Parathyroid adenoma (tissue), 2 donors: Measurements from ENCODE around the gene ANKDD1A.

ENCODE experiments used
- H2AFZ ChIP-seq: fragments of 300-600 bp; sonication (generic); one replicate; pipeline ENCODE4 v1.7.0; 2017; ENCODE audit warnings: antibody characterized with exemption, mild to moderate bottlenecking
- H3K27ac ChIP-seq: fragments of 300-600 bp; sonication (generic); one replicate; pipeline ENCODE4 v1.7.0; 2017
- H3K27me3 ChIP-seq: fragments of 300-600 bp; sonication (generic); one replicate; pipeline ENCODE4 v1.7.0; 2017; ENCODE audit warnings: low read length; ENCODE audit not compliant: control insufficient read depth, insufficient read depth
- H3K36me3 ChIP-seq: fragments of 300-600 bp; sonication (generic); one replicate; pipeline ENCODE4 v1.7.0; 2017; ENCODE audit warnings: low read length; ENCODE audit not compliant: control insufficient read depth, insufficient read depth
- H3K4me1 ChIP-seq: fragments of 300-600 bp; sonication (generic); one replicate; pipeline ENCODE4 v1.7.0; 2017; ENCODE audit warnings: control low read depth
- H3K4me2 ChIP-seq: fragments of 300-600 bp; sonication (generic); one replicate; pipeline ENCODE4 v1.7.0; 2017; ENCODE audit warnings: low read length
- H3K4me3 ChIP-seq: fragments of 300-600 bp; sonication (generic); one replicate; pipeline ENCODE4 v1.7.0; 2017; ENCODE audit warnings: low read depth, low read length
- H3K79me2 ChIP-seq: fragments of 300-600 bp; sonication (generic); one replicate; pipeline ENCODE4 v1.7.0; 2017; ENCODE audit warnings: control low read depth
- H3K9ac ChIP-seq: fragments of 300-600 bp; sonication (generic); one replicate; pipeline ENCODE4 v1.7.0; 2017; ENCODE audit warnings: mild to moderate bottlenecking
- H3K9me3 ChIP-seq: fragments of 300-600 bp; sonication (generic); one replicate; pipeline ENCODE4 v1.7.0; 2017; ENCODE audit warnings: low read length; ENCODE audit not compliant: control insufficient read depth
- CTCF ChIP-seq: fragments of 300-600 bp; sonication (generic); IDR thresholded peaks from one replicate; pipeline ENCODE4 v1.7.0; 2017; ENCODE audit warnings: antibody characterized with exemption, mild to moderate bottlenecking
- donor health status: primary hyperparathyroidism.

ANKDD1A gene

DNA sequence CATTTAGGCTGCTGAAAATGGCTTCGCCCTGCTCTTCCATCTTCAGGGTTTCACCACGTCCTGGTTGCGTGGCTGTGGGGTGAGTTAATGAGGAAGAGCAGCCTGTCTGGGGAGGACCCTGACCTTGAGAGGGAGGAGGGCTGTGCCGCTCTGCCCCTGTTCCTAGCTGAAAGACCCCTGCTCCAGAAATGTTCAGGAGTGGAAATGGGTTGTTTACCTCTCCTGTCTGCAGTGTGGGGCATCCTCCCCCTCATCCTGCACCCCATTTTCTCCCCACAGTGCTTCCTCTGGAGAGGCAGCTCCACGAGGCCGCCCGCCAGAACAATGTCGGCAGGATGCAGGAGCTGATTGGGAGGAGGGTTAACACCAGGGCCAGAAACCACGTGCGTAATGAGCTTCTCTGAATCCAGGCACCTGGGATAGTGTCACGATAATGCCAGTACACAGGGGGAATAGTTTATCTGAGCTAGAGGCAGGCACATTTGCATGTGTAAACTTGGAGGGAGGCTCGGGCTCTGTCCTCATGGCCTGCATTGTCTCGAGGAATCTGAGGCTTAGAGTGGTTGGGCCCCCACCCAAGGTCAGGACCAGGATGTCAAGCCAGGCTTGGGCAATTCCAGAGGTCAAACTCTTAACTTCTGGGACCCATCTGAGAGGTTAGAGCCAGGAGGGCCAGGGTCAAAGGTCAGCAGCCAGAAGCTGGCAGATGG, 4.0 kb downstream of the ANKDD1A start:
- no peaks in the 10 kb centered on the region for H3K36me3 ChIP-seq
- H3K9ac ChIP-seq, result no peak overlapping the region
- no peaks in the 10 kb centered on the region for H3K9me3 ChIP-seq
- H2AFZ ChIP-seq, result no peak overlapping the region
- H3K79me2 ChIP-seq, result no peaks in the 10 kb centered on the region
- H3K27me3 ChIP-seq, result no peaks in the 10 kb centered on the region
- TF ChIP-seq CTCF, result no peak
- no peak overlapping the region for H3K4me2 ChIP-seq
- no peaks in the 10 kb centered on the region for H3K4me1 ChIP-seq
- no peak overlapping the region for H3K27ac ChIP-seq
- no peak overlapping the region for H3K4me3 ChIP-seq

- Histone ChIP-seq H3K9me3 (no peaks in the 10 kb centered on the region), H3K4me3 (no peak overlapping the region), H3K4me2 (no peak overlapping the region), H3K9ac (no peak overlapping the region), H2AFZ (no peak overlapping the region), H3K4me1 (no peaks in the 10 kb centered on the region), H3K27ac (no peak overlapping the region), H3K79me2 (no peaks in the 10 kb centered on the region), H3K27me3 (no peaks in the 10 kb centered on the region), H3K36me3 (no peaks in the 10 kb centered on the region)
- TF ChIP-seq CTCF, result no peak
These were observed 4.7 kb downstream of the ANKDD1A start for GRCh38 chr15:64916365-64916764.

DNA sequence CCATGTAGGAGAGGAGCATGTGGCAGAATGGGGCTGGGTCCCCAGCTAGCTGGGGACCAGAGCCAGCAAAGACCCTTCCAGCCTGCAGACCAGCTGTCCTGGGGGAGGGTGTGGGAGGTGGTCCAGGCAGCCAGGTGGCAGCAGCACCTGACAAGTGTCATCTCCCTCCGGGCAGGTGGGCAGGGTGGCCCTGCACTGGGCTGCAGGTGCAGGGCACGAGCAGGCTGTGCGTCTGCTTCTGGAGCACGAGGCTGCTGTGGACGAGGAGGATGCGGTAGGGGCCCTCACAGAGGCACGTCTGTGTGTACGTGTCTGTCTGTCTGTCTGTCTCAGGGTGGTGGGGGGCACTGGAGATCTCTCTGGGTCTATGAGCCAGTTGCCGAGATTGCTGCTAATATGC, 5.5 kb downstream of the ANKDD1A start:
- H3K4me1 ChIP-seq, result no peaks in the 10 kb centered on the region
- H3K27me3 ChIP-seq, result no peaks in the 10 kb centered on the region
- no peak overlapping the region for H3K27ac ChIP-seq
- H3K9ac ChIP-seq, result no peak overlapping the region
- no peak overlapping the region for H3K4me3 ChIP-seq
- no peak overlapping the region for H2AFZ ChIP-seq
- TF ChIP-seq CTCF, result no peak
- no peaks in the 10 kb centered on the region for H3K9me3 ChIP-seq
- no peaks in the 10 kb centered on the region for H3K36me3 ChIP-seq
- no peaks in the 10 kb centered on the region for H3K79me2 ChIP-seq
- H3K4me2 ChIP-seq, result no peak overlapping the region

GRCh38 chr15:64919721-64920120, 8.0 kb downstream of the ANKDD1A start:
- Histone ChIP-seq H3K36me3 (no peaks in the 10 kb centered on the region), H3K4me3 (no peak overlapping the region), H3K27me3 (no peaks in the 10 kb centered on the region), H3K9ac (no peak overlapping the region), H3K9me3 (no peaks in the 10 kb centered on the region), H3K27ac (no peak overlapping the region), H2AFZ (no peak overlapping the region), H3K4me1 (no peaks in the 10 kb centered on the region), H3K79me2 (no peaks in the 10 kb centered on the region), H3K4me2 (no peak overlapping the region)
- TF ChIP-seq CTCF, result no peak

DNA sequence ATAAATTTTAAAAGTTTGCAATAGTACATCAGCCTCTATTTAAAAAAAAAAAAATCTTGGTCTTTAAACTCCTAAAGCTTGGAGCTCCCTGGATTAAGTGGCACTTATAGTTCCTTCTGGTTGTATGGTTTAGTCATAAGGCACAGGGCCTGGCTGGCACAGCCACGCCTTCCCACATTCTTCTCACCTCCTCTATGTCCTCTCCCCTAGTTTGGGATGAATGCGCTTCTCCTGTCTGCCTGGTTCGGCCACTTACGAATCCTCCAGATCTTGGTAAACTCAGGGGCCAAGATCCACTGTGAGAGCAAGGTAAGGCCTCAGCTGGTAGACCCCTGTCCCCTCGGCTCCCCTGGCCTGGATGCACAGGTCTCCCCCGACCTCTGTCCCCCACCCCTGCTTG, 10.0 kb downstream of the ANKDD1A start:
- Histone ChIP-seq H3K27ac (no peak overlapping the region), H3K79me2 (no peaks in the 10 kb centered on the region), H3K4me3 (no peak overlapping the region), H3K4me2 (no peak overlapping the region), H3K4me1 (no peaks in the 10 kb centered on the region), H3K27me3 (no peaks in the 10 kb centered on the region), H2AFZ (no peak overlapping the region), H3K9me3 (no peaks in the 10 kb centered on the region), H3K9ac (no peak overlapping the region), H3K36me3 (no peaks in the 10 kb centered on the region)
- no peak for TF ChIP-seq CTCF
